Astrocyte of the spinal cord (primary cell): ENCODE results near the gene ITGB3BP.

Experiments
- DNase-seq: peaks from one replicate; pipeline ENCODE4 v3.0.0; 2011; ENCODE audit warnings: low read depth, low spot score
- H3K4me3 ChIP-seq: 2 replicates; pipeline ENCODE4 v1.5.1; 2011; ENCODE audit warnings: low read depth, mild to moderate bottlenecking, low read length, moderate library complexity
- CTCF ChIP-seq: IDR thresholded peaks from 2 replicates; pipeline ENCODE4 v1.5.1; 2012; ENCODE audit warnings: low read depth, mild to moderate bottlenecking, low read length, inconsistent platforms
- in situ Hi-C: cut with HindIII; loops from 2 replicates; pipeline ENCODE4 v1.10.0; 2017; ENCODE audit warnings: low sequenced_read_pairs

ITGB3BP gene

GRCh38 chr1:63405987-63406386 is 117.0 kb downstream of the ITGB3BP start:
- no peak for DNase-seq
- in situ Hi-C loops, result no loop called here

GRCh38 chr1:63405021-63405420 is 118.0 kb downstream of the ITGB3BP start:
- no peak for TF ChIP-seq CTCF
- no peak overlapping the region for H3K4me3 ChIP-seq
- in situ Hi-C loops, result no loop called here
- DNase-seq, result no peak

More at GRCh38 chr1:63405987-63406386, 117.0 kb downstream of the ITGB3BP start:
- no peak overlapping the region for H3K4me3 ChIP-seq
- no peak for TF ChIP-seq CTCF

- TF ChIP-seq CTCF, result no peak
- in situ Hi-C loops, result no loop called here
Measured at GRCh38 chr1:63403386-63403785, 119.6 kb downstream of the ITGB3BP start.

GRCh38 chr1:63401945-63402344 is 121.1 kb downstream of the ITGB3BP start:
- no peak for TF ChIP-seq CTCF
- no peak for DNase-seq
- in situ Hi-C loops, result no loop called here
- H3K4me3 ChIP-seq, result no peak overlapping the region

More at GRCh38 chr1:63403386-63403785, 119.6 kb downstream of the ITGB3BP start:
- no peak overlapping the region for H3K4me3 ChIP-seq
- DNase-seq, result no peak
